ENCODE measurements around the gene FTO.

GRCh38 chr16:54063279-54063773 lies 359.4 kb downstream of the FTO start:
- no peak for TF ChIP-seq CTCF (IDR thresholded peaks at IDR 0.05)
- TF ChIP-seq ZFX (IDR thresholded peaks at IDR 0.05; ENCODE audit: borderline replicate concordance): no peak
